ENCODE data around the gene ACVR1C.

The ACVR1C gene

DNA sequence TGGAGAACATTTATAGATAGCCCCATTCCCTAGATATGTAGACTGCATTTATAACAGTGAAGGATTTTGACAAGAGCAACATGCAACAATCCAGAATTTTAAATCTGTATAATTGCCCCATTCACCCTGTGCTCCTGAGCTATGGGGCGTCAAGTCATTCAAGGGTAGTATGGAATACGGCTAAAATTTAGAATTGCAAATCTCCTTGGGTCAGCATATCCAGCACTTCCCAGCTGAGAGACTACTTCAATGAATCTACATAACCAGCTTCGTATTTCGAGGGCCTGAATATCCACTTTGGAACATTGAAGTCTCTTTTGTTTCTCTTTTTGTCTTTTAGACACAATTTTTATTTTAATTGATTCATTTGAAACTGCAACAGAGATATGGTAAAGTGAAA is 28.4 kb upstream of the ACVR1C start:
- TF ChIP-seq CTCF (IDR thresholded peaks at IDR 0.05; ENCODE audit: borderline replicate concordance, control extremely low read depth, extremely low read depth, insufficient read depth, missing control alignments): no peak
- in situ Hi-C loops (cut with MboI; ENCODE audit: low sequenced_read_pairs, unreplicated experiment): no loop called here
- no peak for DNase-seq (ENCODE audit: low spot score)

DNA sequence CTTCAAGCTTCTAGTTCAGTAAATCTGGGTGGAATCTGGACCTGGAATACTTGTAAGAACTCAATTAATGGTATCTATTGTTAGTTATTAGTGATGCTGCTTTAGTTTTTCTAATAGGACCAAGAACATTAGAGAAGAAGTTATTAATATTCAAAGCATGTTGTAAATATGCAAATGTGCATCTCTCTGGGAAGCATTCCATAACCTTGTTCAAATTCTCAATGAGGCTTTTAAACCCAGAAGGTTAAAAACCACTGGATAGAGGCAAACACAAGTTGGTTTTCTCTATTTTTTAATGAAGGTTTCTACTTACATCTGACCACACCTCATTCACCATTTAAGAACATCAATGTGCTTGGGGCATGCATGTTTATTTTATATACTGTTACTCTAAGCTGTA is 16.1 kb upstream of the ACVR1C start:
- in situ Hi-C loops (cut with MboI; ENCODE audit: low sequenced_read_pairs, unreplicated experiment): no loop called here
- no peak for DNase-seq (ENCODE audit: low spot score)
- no peak for TF ChIP-seq CTCF (IDR thresholded peaks at IDR 0.05; ENCODE audit: borderline replicate concordance, control extremely low read depth, extremely low read depth, insufficient read depth, missing control alignments)

GRCh38 chr2:157631861-157632260 is 3.2 kb upstream of the ACVR1C start:
- DNase-seq (ENCODE audit: low spot score): no peak
- TF ChIP-seq CTCF (IDR thresholded peaks at IDR 0.05; ENCODE audit: borderline replicate concordance, control extremely low read depth, extremely low read depth, insufficient read depth, missing control alignments): no peak
- in situ Hi-C loops (cut with MboI; ENCODE audit: low sequenced_read_pairs, unreplicated experiment): no loop called here

DNA sequence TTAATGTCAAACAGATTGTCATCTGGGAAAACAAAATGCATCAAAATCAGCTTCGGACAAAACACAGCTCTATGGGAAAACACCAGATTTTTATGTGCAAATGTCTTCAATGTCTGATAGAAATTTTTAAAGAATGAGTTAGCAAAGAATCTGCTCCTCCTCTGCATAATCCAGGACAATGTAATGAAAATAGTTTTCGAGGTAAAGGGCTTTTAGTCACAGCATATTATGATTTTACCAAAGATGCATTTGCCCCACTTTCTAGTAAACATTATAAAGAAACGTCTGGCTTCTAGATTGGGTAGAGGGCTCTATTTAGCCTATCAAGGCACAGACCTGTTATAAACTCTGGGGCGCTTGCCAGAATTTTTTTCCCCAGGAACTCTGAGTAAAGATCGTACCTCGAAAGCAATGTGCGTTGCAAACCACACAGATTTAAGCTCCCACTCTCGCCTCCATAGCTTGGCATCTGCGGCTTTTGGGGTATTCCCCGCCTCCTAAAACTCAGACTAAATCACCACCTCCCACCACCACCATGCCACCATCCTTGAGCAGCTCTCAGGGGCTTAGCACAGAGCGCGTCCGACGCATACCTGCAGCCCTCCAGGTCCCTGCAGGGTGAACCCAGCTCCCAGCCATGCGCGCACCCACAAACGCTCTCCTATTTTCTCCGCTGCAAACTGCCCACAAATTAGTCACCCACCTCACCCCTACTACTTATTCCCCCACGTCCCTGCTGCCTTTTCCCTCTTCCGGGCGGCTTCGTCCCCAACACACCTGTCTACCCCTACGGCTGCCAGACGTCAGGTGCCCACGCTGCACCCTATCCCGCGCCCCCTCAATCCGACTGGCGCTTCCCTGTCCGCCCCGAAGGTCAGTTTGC is 829 bp downstream of the ACVR1C start:
- DNase-seq (ENCODE audit: low spot score): no peak
- in situ Hi-C loops (cut with MboI; ENCODE audit: low sequenced_read_pairs, unreplicated experiment): no loop called here
- no peak for TF ChIP-seq CTCF (IDR thresholded peaks at IDR 0.05; ENCODE audit: borderline replicate concordance, control extremely low read depth, extremely low read depth, insufficient read depth, missing control alignments)

DNA sequence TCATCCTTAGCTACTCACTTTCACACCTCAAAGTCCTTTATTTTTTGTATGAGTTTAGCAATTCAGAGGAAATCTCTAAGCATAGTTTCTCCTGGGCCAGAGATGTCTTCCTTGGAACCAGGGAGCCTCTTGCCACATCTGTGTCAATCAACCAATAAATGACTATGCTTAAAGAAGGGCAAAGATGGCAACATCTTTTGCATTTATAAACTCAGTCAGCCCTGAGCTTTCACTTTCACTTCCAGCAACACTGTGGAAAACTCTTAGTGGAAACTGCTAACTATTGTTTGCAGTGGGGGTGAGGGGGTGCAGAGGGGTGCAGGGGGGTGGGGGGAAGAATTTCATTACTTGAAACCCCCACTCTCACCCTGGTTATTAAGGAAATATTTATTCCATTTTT is 3.4 kb downstream of the ACVR1C start:
- in situ Hi-C loops (cut with MboI; ENCODE audit: low sequenced_read_pairs, unreplicated experiment): no loop called here
- TF ChIP-seq CTCF (IDR thresholded peaks at IDR 0.05; ENCODE audit: borderline replicate concordance, control extremely low read depth, extremely low read depth, insufficient read depth, missing control alignments): no peak
- no peak for DNase-seq (ENCODE audit: low spot score)

DNA sequence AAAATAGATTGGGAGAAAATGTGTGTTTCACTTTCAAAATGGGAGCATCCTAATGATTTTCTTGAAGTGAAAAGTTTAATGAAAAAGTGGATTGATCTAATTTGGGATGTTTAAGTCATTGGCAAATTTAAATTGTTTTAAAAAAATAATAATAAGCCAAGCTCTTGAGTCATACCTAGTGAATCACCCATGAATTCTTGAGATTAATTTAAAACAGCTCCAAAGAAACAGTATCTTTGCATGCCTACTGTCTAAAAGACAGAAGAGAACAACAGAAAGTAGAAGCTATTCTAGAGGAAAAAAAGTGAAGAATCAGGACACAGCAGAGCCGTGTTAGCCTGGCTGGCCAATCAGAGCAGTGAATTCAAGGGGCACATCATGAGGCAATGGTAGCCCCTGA is 7.7 kb downstream of the ACVR1C start:
- TF ChIP-seq CTCF (IDR thresholded peaks at IDR 0.05; ENCODE audit: borderline replicate concordance, control extremely low read depth, extremely low read depth, insufficient read depth, missing control alignments): no peak
- in situ Hi-C loops (cut with MboI; ENCODE audit: low sequenced_read_pairs, unreplicated experiment): no loop called here
- DNase-seq (ENCODE audit: low spot score): no peak
